Measurements from ENCODE around the gene ELL2. TPM values are rescaled to one million over a fixed set of nuclear protein-coding genes. Genes with fewer than 3 reads are reported as not detected.

ELL2 gene
- total RNA-seq, 1 donor from 2014 or later, result 52.1 TPM

GRCh38 chr5:95883185-95884016 is 78.2 kb downstream of the ELL2 start:
- H3K4me3 ChIP-seq, result no peak overlapping the region
- no peaks in the 10 kb centered on the region for H3K4me1 ChIP-seq
- H3K9me3 ChIP-seq, result no peaks in the 10 kb centered on the region
- intact Hi-C loops (cut with DNase I), result no loop called here
- peaks cover 11% of the 10 kb centered on the region for H3K36me3 ChIP-seq
- no peak for TF ChIP-seq CTCF (IDR thresholded peaks at IDR 0.05)
- DNase-seq (no peak), ATAC-seq (peak; percentile 18)
- no peaks in the 10 kb centered on the region for H3K27me3 ChIP-seq
- no peak overlapping the region for H3K27ac ChIP-seq

- no peaks in the 10 kb centered on the region for H3K9me3 ChIP-seq
- no peak for TF ChIP-seq CTCF (IDR thresholded peaks at IDR 0.05)
Observed at GRCh38 chr5:95881833-95882232, 79.8 kb downstream of the ELL2 start.

GRCh38 chr5:95880081-95880926 is 81.3 kb downstream of the ELL2 start:
- no peaks in the 10 kb centered on the region for H3K36me3 ChIP-seq
- H3K4me3 ChIP-seq, result no peak overlapping the region
- H3K27ac ChIP-seq, result no peak overlapping the region
- intact Hi-C loops (cut with DNase I), result no loop called here
- TF ChIP-seq CTCF (IDR thresholded peaks at IDR 0.05), result no peak
- H3K27me3 ChIP-seq, result no peaks in the 10 kb centered on the region
- H3K9me3 ChIP-seq, result no peaks in the 10 kb centered on the region
- ATAC-seq (no peak), DNase-seq (no peak)
- H3K4me1 ChIP-seq, result no peaks in the 10 kb centered on the region

More at GRCh38 chr5:95881833-95882232, 79.8 kb downstream of the ELL2 start:
- no peak overlapping the region for H3K4me3 ChIP-seq
- DNase-seq (no peak), ATAC-seq (peak; percentile 18)
- no peaks in the 10 kb centered on the region for H3K4me1 ChIP-seq
- H3K27ac ChIP-seq, result no peak overlapping the region
- no peaks in the 10 kb centered on the region for H3K27me3 ChIP-seq
- intact Hi-C loops (cut with DNase I), result no loop called here
- H3K36me3 ChIP-seq, result no peaks in the 10 kb centered on the region

- no peak for ATAC-seq
Observed at GRCh38 chr5:95879661-95880060, 82.0 kb downstream of the ELL2 start.

More at GRCh38 chr5:95879661-95880060, 82.0 kb downstream of the ELL2 start:
- Histone ChIP-seq H3K27ac (no peak overlapping the region), H3K4me3 (no peak overlapping the region), H3K9me3 (no peaks in the 10 kb centered on the region), H3K27me3 (no peaks in the 10 kb centered on the region), H3K36me3 (no peaks in the 10 kb centered on the region), H3K4me1 (no peaks in the 10 kb centered on the region)
- intact Hi-C loops (cut with DNase I), result no loop called here
- no peak for DNase-seq
- no peak for TF ChIP-seq CTCF (IDR thresholded peaks at IDR 0.05)
